Lower lobe of right lung (tissue), 2 donors: ENCODE measurements around the gene SNX20. TPM values are rescaled to one million over a fixed set of nuclear protein-coding genes. Genes with fewer than 3 reads are reported as not detected.
A peak's percentile ranks its signal among the peaks of the same experiment; 100 is the strongest.

Source experiments
- ATAC-seq, 2 donors: fragments of 200-7000 bp; cut with Tn5 transposase; one replicate each; pipeline ENCODE4 v1.9.1; 2020 to 2022; ENCODE audit warnings: mild to moderate bottlenecking in 2 of 2, moderate library complexity in 2 of 2
- DNase-seq: peaks from one replicate; pipeline ENCODE4 v3.0.0-alpha.2; 2020
- H3K27ac ChIP-seq: fragments of 200-600 bp; one replicate; pipeline ENCODE4 v1.8.0; 2022
- H3K27me3 ChIP-seq: fragments of 200-600 bp; one replicate; pipeline ENCODE4 v1.8.0; 2022; ENCODE audit warnings: low read depth
- H3K36me3 ChIP-seq: fragments of 200-600 bp; one replicate; pipeline ENCODE4 v1.8.0; 2022; ENCODE audit warnings: mild to moderate bottlenecking
- H3K4me1 ChIP-seq: fragments of 200-600 bp; one replicate; pipeline ENCODE4 v1.8.0; 2022
- H3K4me3 ChIP-seq: fragments of 200-600 bp; one replicate; pipeline ENCODE4 v1.8.0; 2022; ENCODE audit warnings: mild to moderate bottlenecking
- H3K9me3 ChIP-seq: fragments of 200-600 bp; one replicate; pipeline ENCODE4 v1.8.0; 2022
- CTCF ChIP-seq: fragments of 200-600 bp; IDR thresholded peaks from one replicate; pipeline ENCODE4 v1.8.0; 2022; ENCODE audit warnings: antibody characterized with exemption, mild to moderate bottlenecking
- intact Hi-C: fragments of 100-400 bp; cut with DNase I; formaldehyde crosslinking; loops from one replicate; pipeline ENCODE4 v1.11.0; 2022
- total RNA-seq: library from RNA; stranded (reverse); fragmentation: NEBNext Ultra II Directional; extraction: Animal tissue kit (Norgen Biotek cat#: 25700); gene quantifications from one replicate; pipeline ENCODE4 v1.2.1, GENCODE V29; 2021
- donor health status: DM: no; HTN: yes; CAD: no; lungs with severe emphysema.

The SNX20 gene
- total RNA-seq, 1 donor from 2014 or later = 15.4 TPM

DNA sequence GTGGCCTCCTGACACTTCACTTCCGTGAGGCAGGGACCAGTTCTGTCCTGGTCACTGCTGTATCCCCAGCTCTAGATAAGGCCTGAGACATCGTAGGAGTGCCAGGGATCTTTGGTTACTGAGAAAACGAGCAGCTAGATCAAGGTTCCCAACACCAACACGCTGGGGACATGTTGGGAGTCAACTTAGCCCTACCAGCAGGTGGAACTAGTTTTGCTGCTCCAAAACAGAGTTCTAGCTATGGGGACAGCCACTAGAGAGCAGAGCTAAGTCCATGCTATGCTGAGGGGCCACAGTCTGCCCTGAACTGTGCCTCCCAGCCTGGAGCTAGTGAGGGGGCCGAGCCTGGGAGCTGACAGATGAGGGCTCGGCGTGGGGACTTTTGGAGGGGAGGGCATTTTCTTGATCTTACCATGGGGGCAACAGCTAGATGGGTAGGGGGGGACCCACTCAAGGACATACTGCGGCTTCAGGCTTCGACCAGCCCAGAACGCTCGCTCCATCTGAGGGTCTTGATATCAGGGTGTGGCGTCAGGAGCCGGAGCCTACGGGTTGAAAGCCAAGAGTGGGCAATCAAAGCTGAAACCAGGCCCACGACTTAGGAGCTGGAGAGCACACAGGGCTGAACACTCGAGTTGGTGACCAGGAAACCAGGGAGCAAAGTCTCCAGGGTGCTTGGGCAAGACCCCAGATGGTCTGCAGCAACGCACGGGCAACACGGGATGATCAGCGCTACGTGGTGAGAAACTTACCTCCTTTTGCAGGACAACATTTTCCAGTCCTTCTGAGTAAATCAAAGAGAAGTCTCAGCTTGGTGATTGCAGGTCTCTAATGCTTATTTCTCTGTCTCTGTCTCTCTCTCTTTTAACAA lies 13.4 kb downstream of the SNX20 start:
- Histone ChIP-seq H3K9me3 (peaks cover 11% of the 10 kb centered on the region), H3K27me3 (no peaks in the 10 kb centered on the region), H3K36me3 (no peaks in the 10 kb centered on the region), H3K4me1 (peaks cover 15% of the 10 kb centered on the region), H3K27ac (no peak overlapping the region), H3K4me3 (no peak overlapping the region)
- intact Hi-C loops = no loop called here
- TF ChIP-seq CTCF = no peak
- ATAC-seq (no peak), DNase-seq (no peak)

GRCh38 chr16:50666658-50667496 lies 14.2 kb downstream of the SNX20 start:
- ATAC-seq (peak; percentile 28 to 51), DNase-seq (no peak)
- peak overlapping the region; percentile 47 for H3K27ac ChIP-seq
- no peak for TF ChIP-seq CTCF
- no peaks in the 10 kb centered on the region for H3K27me3 ChIP-seq
- H3K9me3 ChIP-seq = peaks cover 6% of the 10 kb centered on the region
- H3K36me3 ChIP-seq = no peaks in the 10 kb centered on the region
- intact Hi-C loops = no loop called here
- peaks cover 15% of the 10 kb centered on the region for H3K4me1 ChIP-seq
- peak overlapping the region; percentile 19 for H3K4me3 ChIP-seq

DNA sequence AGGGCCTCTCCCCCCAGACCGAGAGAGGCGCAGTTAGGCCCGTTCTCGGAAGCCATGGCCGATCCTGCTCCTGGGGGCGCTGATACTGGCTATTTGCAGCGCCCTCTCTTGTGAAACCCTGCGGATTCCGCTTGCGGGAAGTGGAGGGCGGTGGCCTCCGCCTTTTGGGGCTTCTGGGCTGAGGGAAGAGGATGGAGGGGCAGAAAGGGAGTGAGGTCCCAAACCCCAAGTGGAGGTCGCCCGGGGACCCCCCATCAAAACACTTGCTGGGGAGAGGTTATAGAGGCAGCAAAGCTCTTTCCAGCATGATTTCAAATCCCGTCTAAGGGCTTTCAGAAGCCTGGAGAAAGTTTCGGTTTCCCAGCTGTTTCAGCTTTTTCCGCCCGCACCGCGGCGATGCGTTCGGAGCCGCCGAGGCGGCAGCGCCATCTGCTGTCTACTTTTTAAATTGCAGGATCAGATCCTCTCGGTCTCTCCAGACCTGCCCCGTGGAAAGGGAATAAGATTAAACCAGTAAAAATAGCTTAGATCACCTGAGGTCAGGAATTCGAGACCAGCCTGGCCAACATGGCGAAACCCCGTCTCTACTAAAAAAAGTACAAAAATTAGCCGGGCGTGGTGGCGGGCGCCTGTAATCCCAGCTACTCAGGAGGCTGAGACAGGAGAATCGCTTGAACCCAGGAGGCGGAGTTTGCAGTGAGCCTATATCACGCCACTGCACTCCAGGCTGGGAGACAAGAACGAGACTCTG lies 15.8 kb downstream of the SNX20 start:
- Histone ChIP-seq H3K36me3 (no peaks in the 10 kb centered on the region), H3K9me3 (no peaks in the 10 kb centered on the region), H3K4me1 (peaks cover 15% of the 10 kb centered on the region), H3K27me3 (no peaks in the 10 kb centered on the region), H3K27ac (peak overlapping the region; percentile 76), H3K4me3 (peak overlapping the region; percentile 58)
- ATAC-seq (peak; percentile 84 to 87), DNase-seq (peak; percentile 83)
- TF ChIP-seq CTCF = peak; percentile 89
- intact Hi-C loops = no loop called here

DNA sequence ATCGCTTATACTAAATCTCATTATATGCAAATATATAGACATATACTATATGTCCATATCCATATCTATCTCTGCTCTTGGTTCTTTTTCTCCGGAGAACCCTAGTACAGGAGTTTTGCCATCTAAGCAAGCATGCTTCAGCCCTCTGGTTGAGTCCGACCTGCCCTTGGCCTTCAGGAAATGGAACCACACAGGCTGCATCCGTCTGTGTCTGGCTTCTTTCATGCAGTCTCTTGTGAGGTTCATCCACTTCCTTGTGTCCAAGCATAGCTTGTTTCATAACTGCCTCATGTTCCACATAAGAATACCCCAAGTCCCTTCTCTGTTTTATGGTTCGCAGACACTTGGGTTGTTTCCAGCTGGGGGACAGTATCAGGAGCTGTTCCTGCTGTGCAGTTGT lies 16.8 kb downstream of the SNX20 start:
- Histone ChIP-seq H3K9me3 (no peaks in the 10 kb centered on the region), H3K27ac (no peak overlapping the region), H3K27me3 (no peaks in the 10 kb centered on the region), H3K4me1 (peaks cover 15% of the 10 kb centered on the region), H3K36me3 (no peaks in the 10 kb centered on the region), H3K4me3 (no peak overlapping the region)
- intact Hi-C loops = no loop called here
- DNase-seq (no peak), ATAC-seq (no peak)
- TF ChIP-seq CTCF = no peak

DNA sequence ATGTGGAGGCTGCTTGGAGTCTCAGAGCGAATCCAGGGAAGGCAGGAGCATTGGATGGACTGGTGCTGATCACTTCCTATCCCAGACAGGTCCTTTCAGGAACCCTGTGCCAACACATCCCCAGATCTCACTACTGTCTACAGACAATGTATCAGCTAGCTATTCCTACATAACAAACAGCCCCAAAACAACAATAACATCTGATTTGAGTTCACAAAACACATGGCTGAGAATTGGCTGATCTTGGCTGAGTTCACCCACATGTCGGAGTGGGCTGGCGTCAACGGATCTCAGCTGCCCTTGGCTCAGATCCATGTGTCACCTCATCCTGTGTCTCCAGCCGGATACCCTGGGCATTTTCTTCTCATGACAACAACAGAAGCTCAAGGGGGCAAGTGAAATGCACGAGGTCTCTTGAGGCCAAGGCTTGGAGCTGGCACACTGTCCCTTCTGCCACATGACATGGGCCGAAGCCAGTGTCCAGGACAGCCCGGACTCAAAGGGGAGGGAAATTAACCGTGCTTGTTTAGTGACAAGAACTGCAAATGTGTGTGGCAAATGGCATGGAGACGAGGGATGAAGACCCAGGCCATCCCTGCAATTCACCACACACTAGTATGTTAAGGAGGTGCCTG lies 18.7 kb downstream of the SNX20 start:
- Histone ChIP-seq H3K4me3 (no peak overlapping the region), H3K27me3 (no peaks in the 10 kb centered on the region), H3K9me3 (no peaks in the 10 kb centered on the region), H3K27ac (no peak overlapping the region), H3K4me1 (peaks cover 7% of the 10 kb centered on the region), H3K36me3 (no peaks in the 10 kb centered on the region)
- DNase-seq (no peak), ATAC-seq (no peak)
- intact Hi-C loops = no loop called here
- no peak for TF ChIP-seq CTCF
